Common myeloid progenitor, CD34-positive (primary cell): Measurements from ENCODE around the gene LIMCH1.

Experiments used
- CTCF ChIA-PET: fragments of 350-600 bp; sonication (Branson Sonifier 250); formaldehyde crosslinking; loops from one replicate; lab custom pipeline; 2021; ENCODE audit warnings: antibody characterized with exemption; lab: Charles Lee
- POLR2A ChIA-PET: fragments of 350-600 bp; sonication (Branson Sonifier 250); formaldehyde crosslinking; loops from one replicate; lab custom pipeline; 2021; ENCODE audit warnings: antibody characterized with exemption; lab: Charles Lee
- DNase-seq, 3 donors: peaks; one replicate each; pipeline versions ENCODE4 v3.0.0 to v3.0.0-alpha.2; 2013
- H3K27ac ChIP-seq, 2 experiments: 1 replicate in 1 of 2; 2 replicates in 1 of 2; pipeline ENCODE4 v1.7.0; 2013; ENCODE audit warnings: inconsistent platforms in 2 of 2, low read length in 2 of 2, mild to moderate bottlenecking in 2 of 2, low read depth in 1 of 2, moderate library complexity in 1 of 2; ENCODE audit not compliant: severe bottlenecking in 2 of 2, insufficient read depth in 1 of 2, poor library complexity in 1 of 2
- H3K27me3 ChIP-seq, 5 experiments: replicated peaks in 2 of 5; 1 replicate in 3 of 5; 2 replicates in 2 of 5; pipeline versions ENCODE4 v1.6.1 to v1.7.0; 2013; ENCODE audit warnings: low read length in 4 of 5, mild to moderate bottlenecking in 2 of 5, moderate library complexity in 2 of 5, inconsistent platforms in 1 of 5; ENCODE audit not compliant: insufficient read depth in 5 of 5, control insufficient read depth in 4 of 5
- H3K36me3 ChIP-seq, 4 experiments: 1 replicate in 2 of 4; 2 replicates in 2 of 4; pipeline versions ENCODE4 v1.6.1 to v1.7.0; 2013; ENCODE audit warnings: low read length in 3 of 4, control low read depth in 1 of 4, mild to moderate bottlenecking in 1 of 4; ENCODE audit not compliant: control insufficient read depth in 4 of 4, insufficient read depth in 4 of 4
- H3K4me1 ChIP-seq, 4 experiments: 1 replicate in 3 of 4; 2 replicates in 1 of 4; pipeline versions ENCODE4 v1.6.1 to v1.7.1; 2013; ENCODE audit warnings: low read length in 3 of 4, mild to moderate bottlenecking in 3 of 4, control low read depth in 1 of 4, inconsistent platforms in 1 of 4, moderate library complexity in 1 of 4; ENCODE audit not compliant: control insufficient read depth in 4 of 4, insufficient read depth in 4 of 4; ENCODE audit errors: control extremely low read depth in 1 of 4
- H3K4me3 ChIP-seq, 7 experiments: 1 replicate in 4 of 7; 2 replicates in 3 of 7; pipeline versions ENCODE4 v1.5.1 to v1.7.0; 2013; ENCODE audit warnings: mild to moderate bottlenecking in 7 of 7, low read length in 6 of 7, moderate library complexity in 6 of 7, inconsistent platforms in 2 of 7, low read depth in 2 of 7, control low read depth in 1 of 7; ENCODE audit not compliant: insufficient read depth in 4 of 7, control insufficient read depth in 1 of 7; ENCODE audit errors: extremely low read depth in 1 of 7
- H3K9me3 ChIP-seq, 5 experiments: 1 replicate in 4 of 5; 2 replicates in 1 of 5; pipeline versions ENCODE4 v1.6.1 to v1.7.1; 2013; ENCODE audit warnings: low read length in 4 of 5, mild to moderate bottlenecking in 2 of 5, inconsistent platforms in 1 of 5, low read depth in 1 of 5, moderate library complexity in 1 of 5; ENCODE audit not compliant: control insufficient read depth in 4 of 5, insufficient read depth in 2 of 5; ENCODE audit errors: control extremely low read depth in 1 of 5
- WGBS: methylation state at CpG from one replicate; pipeline ENCODE4 v1.1.5; 2013; ENCODE audit not compliant: insufficient coverage; 5-methylcytosine and 5-hydroxymethylcytosine counted together

Gene LIMCH1

GRCh38 chr4:41586675-41587225 is 48.8 kb downstream of the LIMCH1 start:
- Histone ChIP-seq H3K36me3 (no peaks in the 10 kb centered on the region), H3K27me3 (no peaks in the 10 kb centered on the region), H3K9me3 (peaks cover 0 to 17% (median 2%) of the 10 kb centered on the region in 5 experiments), H3K27ac (no peak overlapping the region), H3K4me3 (no peak overlapping the region), H3K4me1 (peaks cover 0 to 7% (median 0%) of the 10 kb centered on the region in 4 experiments)
- DNase-seq: no peak
- CTCF ChIA-PET: interaction anchor here (0.8 kb wide), 1 partner anchor 11 kb away, joined by 3 read pairs; no protein-coding TSS in a partner anchor
- POLR2A ChIA-PET: no interaction called here
- 95% methylated on average over 2 of the region's 2 CpGs for WGBS

DNA sequence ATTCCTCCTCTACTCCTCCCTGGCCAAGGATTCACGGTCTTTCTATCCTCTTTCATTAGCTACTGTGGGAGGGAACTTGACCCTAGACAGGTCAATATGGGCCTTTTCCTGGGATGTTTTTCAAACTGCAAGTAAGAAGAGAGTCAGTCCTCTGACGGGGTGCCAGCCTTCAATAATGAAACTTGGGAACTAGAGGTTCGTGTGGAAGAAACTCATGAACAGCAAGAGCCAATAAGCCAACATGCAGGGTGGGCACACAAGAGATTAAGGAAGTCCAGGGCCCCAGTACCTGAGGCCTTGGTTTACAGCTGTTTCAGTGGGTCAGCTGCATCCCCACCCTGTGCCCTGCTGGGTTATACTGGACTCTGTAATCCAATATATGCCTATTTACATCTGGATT is 49.3 kb downstream of the LIMCH1 start:
- H3K36me3 ChIP-seq: no peaks in the 10 kb centered on the region
- ChIA-PET CTCF (interaction anchor here (0.8 kb wide), 1 partner anchor 12 kb away, joined by 3 read pairs; no protein-coding TSS in a partner anchor), POLR2A (no interaction called here)
- peaks cover 0 to 7% (median 0%) of the 10 kb centered on the region in 4 experiments for H3K4me1 ChIP-seq
- peaks cover 0 to 18% (median 2%) of the 10 kb centered on the region in 5 experiments for H3K9me3 ChIP-seq
- 94% methylated on average over 3 of the region's 3 CpGs for WGBS
- H3K27ac ChIP-seq: no peak overlapping the region
- no peak overlapping the region for H3K4me3 ChIP-seq
- H3K27me3 ChIP-seq: no peaks in the 10 kb centered on the region
- DNase-seq: no peak

GRCh38 chr4:41590591-41590990 is 52.6 kb downstream of the LIMCH1 start:
- H3K27ac ChIP-seq: no peak overlapping the region
- H3K9me3 ChIP-seq: peaks cover 0 to 3% (median 0%) of the 10 kb centered on the region in 5 experiments
- no peaks in the 10 kb centered on the region for H3K36me3 ChIP-seq
- no peaks in the 10 kb centered on the region for H3K27me3 ChIP-seq
- ChIA-PET POLR2A (no interaction called here), CTCF (interaction anchor here (1.3 kb wide), 1 partner anchor 135 kb away, joined by 3 read pairs; no protein-coding TSS in a partner anchor)
- WGBS: 56% methylated on average over 2 of the region's 3 CpGs
- peak in 2 of 3 donors; percentile 38 for DNase-seq
- H3K4me3 ChIP-seq: peak overlapping the region in 1 of 7 experiments; percentile 13
- H3K4me1 ChIP-seq: peaks cover 0 to 7% (median 0%) of the 10 kb centered on the region in 4 experiments

- 97% methylated on average over 3 of the region's 3 CpGs for WGBS
- Histone ChIP-seq H3K27ac (no peak overlapping the region), H3K9me3 (peaks cover 0 to 3% (median 0%) of the 10 kb centered on the region in 5 experiments), H3K4me1 (peaks cover 0 to 7% (median 0%) of the 10 kb centered on the region in 4 experiments), H3K36me3 (no peaks in the 10 kb centered on the region), H3K27me3 (no peaks in the 10 kb centered on the region), H3K4me3 (no peak overlapping the region)
- DNase-seq: no peak
- ChIA-PET CTCF (no interaction called here), POLR2A (no interaction called here)
Measured at GRCh38 chr4:41594432-41594831, 56.5 kb downstream of the LIMCH1 start.

- H3K27me3 ChIP-seq: no peaks in the 10 kb centered on the region
- no peak overlapping the region for H3K4me3 ChIP-seq
- no peaks in the 10 kb centered on the region for H3K36me3 ChIP-seq
- ChIA-PET POLR2A (no interaction called here), CTCF (no interaction called here)
- DNase-seq: no peak
- peaks cover 0 to 1% (median 0%) of the 10 kb centered on the region in 5 experiments for H3K9me3 ChIP-seq
- peaks cover 0 to 11% (median 6%) of the 10 kb centered on the region in 4 experiments for H3K4me1 ChIP-seq
- H3K27ac ChIP-seq: no peak overlapping the region
Measured at GRCh38 chr4:41597494-41597893, 59.5 kb downstream of the LIMCH1 start.

GRCh38 chr4:41598580-41598979 is 60.6 kb downstream of the LIMCH1 start:
- no peak for DNase-seq
- no CpG with 5 or more reads among the region's 2 CpGs for WGBS
- no peaks in the 10 kb centered on the region for H3K27me3 ChIP-seq
- no peak overlapping the region for H3K27ac ChIP-seq
- ChIA-PET CTCF (no interaction called here), POLR2A (no interaction called here)
- peaks cover 0 to 11% (median 6%) of the 10 kb centered on the region in 4 experiments for H3K4me1 ChIP-seq
- no peaks in the 10 kb centered on the region for H3K36me3 ChIP-seq
- H3K4me3 ChIP-seq: no peak overlapping the region
- peaks cover 0 to 1% (median 0%) of the 10 kb centered on the region in 5 experiments for H3K9me3 ChIP-seq

DNA sequence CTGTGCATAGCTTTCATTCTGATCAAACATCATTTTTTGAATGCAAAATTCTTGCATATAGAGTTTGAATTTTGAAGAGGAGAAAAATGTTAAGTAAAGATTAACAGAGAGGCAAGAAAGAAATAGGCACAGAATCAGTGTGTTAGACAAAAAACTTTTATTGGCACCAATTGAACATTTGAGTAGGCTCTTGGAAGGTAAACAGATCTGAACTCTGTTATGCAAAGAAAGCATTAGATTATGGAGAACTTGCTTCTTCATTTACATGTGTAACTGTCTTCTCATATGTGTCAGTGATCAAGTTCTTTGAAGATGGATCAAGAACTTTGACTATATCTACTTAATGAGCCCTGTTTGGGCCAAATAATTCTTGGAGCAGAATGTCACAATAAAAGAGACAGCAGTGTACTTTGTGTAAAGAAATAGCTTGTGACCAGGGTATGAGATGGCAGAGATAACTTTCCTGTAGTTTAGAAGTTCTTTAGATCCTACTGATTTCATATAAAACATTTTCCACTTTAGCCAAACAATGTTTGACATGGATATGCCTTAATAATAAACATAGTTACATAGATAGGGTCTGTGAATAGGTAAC is 61.3 kb downstream of the LIMCH1 start:
- ChIA-PET POLR2A (no interaction called here), CTCF (interaction anchor here (1.1 kb wide), 1 partner anchor 20 kb away, joined by 3 read pairs; no protein-coding TSS in a partner anchor)
- Histone ChIP-seq H3K27ac (no peak overlapping the region), H3K9me3 (peaks cover 0 to 1% (median 0%) of the 10 kb centered on the region in 5 experiments), H3K4me3 (no peak overlapping the region), H3K27me3 (no peaks in the 10 kb centered on the region), H3K4me1 (peaks cover 0 to 11% (median 6%) of the 10 kb centered on the region in 4 experiments), H3K36me3 (no peaks in the 10 kb centered on the region)
- DNase-seq: no peak
